CD4-positive, alpha-beta T cell treated with Interleukin-15 for 1 hour (primary cell): ENCODE results near the gene FXYD4.
"Not testable (repeated sequence)": the region's sequence is repeated elsewhere in the genome, so short reads cannot be mapped to it uniquely, and the experiment has no call there.

Experiments
- DNase-seq: peaks from one replicate; pipeline ENCODE4 v3.0.0-alpha.2; 2020

The FXYD4 gene

DNA sequence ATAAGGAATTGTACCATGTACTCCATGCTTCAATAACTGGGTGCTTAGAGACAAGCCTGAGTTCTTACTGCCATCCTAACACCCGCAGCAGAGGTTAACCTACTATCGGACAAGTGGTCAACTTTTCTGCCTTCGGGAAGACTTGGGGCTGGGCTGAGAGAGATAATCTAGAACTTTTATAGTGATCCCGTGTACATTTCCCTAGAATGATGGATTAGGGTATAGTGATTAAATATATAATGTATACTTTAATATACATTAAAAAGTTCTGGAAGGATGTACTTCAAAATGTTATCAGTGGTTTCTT, 49.7 kb downstream of the FXYD4 start:
- DNase-seq: no peak

DNA sequence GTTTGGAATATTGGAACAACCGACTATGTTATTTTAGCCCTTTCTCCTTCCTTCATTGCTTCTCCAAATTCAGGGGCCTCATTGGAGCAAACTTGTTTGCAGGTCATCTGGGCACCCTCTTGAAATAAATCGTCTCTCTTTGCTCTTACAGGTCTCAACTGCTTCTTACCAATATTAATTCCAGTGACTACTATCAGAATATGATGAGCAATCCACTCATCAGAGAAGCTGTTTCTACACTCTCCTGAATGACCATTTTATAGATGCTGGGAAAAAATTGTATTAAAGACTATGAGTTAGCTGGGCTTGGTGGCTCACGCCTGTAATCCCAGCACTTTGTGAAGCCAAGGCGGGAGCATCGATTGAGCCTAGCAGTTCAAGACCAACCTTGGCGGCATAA, 50.1 kb downstream of the FXYD4 start:
- DNase-seq: no peak

DNA sequence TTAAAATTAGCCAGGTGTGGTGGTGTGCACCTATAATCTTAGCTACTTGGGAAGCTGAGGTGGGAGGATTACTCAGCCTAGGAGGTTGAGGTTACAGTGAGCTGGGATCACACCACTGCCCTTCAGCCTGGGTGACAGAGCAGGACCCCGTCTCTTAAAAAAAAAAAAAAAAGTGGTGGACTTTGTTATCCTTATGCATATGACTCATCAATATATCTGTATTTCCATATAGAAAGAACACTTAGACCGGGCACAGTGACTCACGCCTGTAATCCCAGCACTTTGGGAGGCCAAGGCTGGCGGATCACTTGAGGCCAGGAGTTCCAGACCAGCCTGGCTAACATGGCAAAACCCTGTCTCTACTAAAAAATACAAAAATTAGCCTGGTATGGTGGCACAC, 50.5 kb downstream of the FXYD4 start:
- DNase-seq: not testable (repeated sequence)

DNA sequence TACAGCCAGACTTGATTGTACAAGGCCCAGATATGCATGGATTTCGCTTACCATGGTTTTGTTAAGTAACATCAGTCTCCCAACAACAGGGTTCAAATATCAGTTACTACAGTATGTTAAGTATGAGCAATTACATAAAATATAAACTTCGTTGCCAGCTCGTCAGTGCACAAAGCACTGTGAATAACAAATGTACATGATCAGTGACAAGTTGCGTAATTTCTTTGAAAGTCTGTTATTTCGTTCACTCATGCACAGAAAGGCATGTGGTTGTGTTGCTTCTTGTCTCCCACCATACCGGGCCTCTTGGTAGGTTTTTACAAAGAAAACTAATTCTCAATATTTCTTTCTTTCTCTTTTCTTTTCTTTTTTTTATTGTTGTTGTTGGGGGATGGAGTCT, 53.0 kb downstream of the FXYD4 start:
- DNase-seq: no peak
